HEK293 (cell line): ENCODE measurements around the gene PRKG1.

ENCODE experiments used
- CTCF ChIA-PET: fragments of 350-600 bp; formaldehyde crosslinking; extraction: SDS; loops from one replicate; lab custom pipeline; 2021; ENCODE audit warnings: antibody characterized with exemption; lab: Yijun Ruan, JAX
- POLR2A ChIA-PET: fragments of 300-600 bp; formaldehyde crosslinking; extraction: SDS; loops from one replicate; lab custom pipeline; 2020; ENCODE audit warnings: antibody characterized with exemption, inconsistent platforms; lab: Yijun Ruan, JAX
- H3K27ac ChIP-seq: fragments of 200-500 bp; sonication (Bioruptor generic); 2 replicates; pipeline ENCODE4 v1.5.1; 2014; ENCODE audit warnings: low read depth, low read length, control low read depth, inconsistent platforms; ENCODE audit errors: extremely low read depth
- H3K36me3 ChIP-seq, 2 experiments: fragments of 200-500 bp in 1 of 2; sonication (Bioruptor generic) in 1 of 2; 1 replicate in 1 of 2; 2 replicates in 1 of 2; pipeline ENCODE4 v1.5.1; 2014 to 2017; ENCODE audit warnings: inconsistent platforms in 2 of 2, low read length in 2 of 2; ENCODE audit not compliant: control insufficient read depth in 2 of 2, insufficient read depth in 1 of 2
- H3K4me1 ChIP-seq: fragments of 200-500 bp; sonication (Bioruptor generic); 2 replicates; pipeline ENCODE4 v1.5.1; 2014; ENCODE audit warnings: mild to moderate bottlenecking, low read length, inconsistent platforms; ENCODE audit not compliant: control insufficient read depth, insufficient read depth
- H3K4me3 ChIP-seq: 2 replicates; pipeline ENCODE4 v1.5.1; 2011; ENCODE audit warnings: low read depth, mild to moderate bottlenecking, control low read depth, low read length, moderate library complexity
- H3K9me3 ChIP-seq: fragments of 200-500 bp; sonication (Bioruptor generic); 2 replicates; pipeline ENCODE4 v1.5.1; 2014; ENCODE audit warnings: low read depth, low read length, inconsistent platforms; ENCODE audit not compliant: control insufficient read depth, insufficient read depth
- BCL11A ChIP-seq: fragments of 450-650 bp; formaldehyde crosslinking; IDR thresholded peaks from 2 replicates; pipeline ENCODE4 v1.5.1; 2016; ENCODE audit warnings: low read depth, missing biosample characterization, missing genetic modification characterization
- EGR2 ChIP-seq: fragments of 450-650 bp; formaldehyde crosslinking; IDR thresholded peaks from 2 replicates; pipeline ENCODE4 v1.5.1; 2016; ENCODE audit warnings: low read depth, missing biosample characterization, missing genetic modification characterization
- GLI4 ChIP-seq: fragments of 450-650 bp; formaldehyde crosslinking; IDR thresholded peaks from 2 replicates; pipeline ENCODE4 v1.5.1; 2016; ENCODE audit warnings: missing biosample characterization, missing genetic modification characterization
- GLIS1 ChIP-seq: fragments of 450-650 bp; formaldehyde crosslinking; IDR thresholded peaks from 2 replicates; pipeline ENCODE4 v1.5.1; 2016; ENCODE audit warnings: missing biosample characterization, missing genetic modification characterization
- HOXC10 ChIP-seq: sonication (generic); formaldehyde crosslinking; IDR thresholded peaks from 2 replicates; pipeline ENCODE4 v1.8.1; 2023; ENCODE audit warnings: mild to moderate bottlenecking, missing genetic modification reagents
- SETDB1 ChIP-seq: IDR thresholded peaks from one replicate; pipeline ENCODE4 v1.6.1; 2017; ENCODE audit warnings: mild to moderate bottlenecking, low read length, moderate library complexity, mixed read lengths; ENCODE audit not compliant: insufficient read length
- TCF7L2 ChIP-seq: IDR thresholded peaks from 2 replicates; pipeline ENCODE4 v1.6.1; 2011; ENCODE audit warnings: low read depth, mild to moderate bottlenecking, inconsistent platforms, low read length, moderate library complexity, borderline replicate concordance
- YY2 ChIP-seq: fragments of 450-650 bp; formaldehyde crosslinking; IDR thresholded peaks from 2 replicates; pipeline ENCODE4 v1.5.1; 2016; ENCODE audit warnings: missing biosample characterization, missing genetic modification characterization
- ZBTB17 ChIP-seq: fragments of 450-650 bp; formaldehyde crosslinking; IDR thresholded peaks from 2 replicates; pipeline ENCODE4 v1.5.1; 2016; ENCODE audit warnings: missing biosample characterization, missing genetic modification characterization
- ZBTB20 ChIP-seq: fragments of 450-650 bp; formaldehyde crosslinking; IDR thresholded peaks from 2 replicates; pipeline ENCODE4 v1.5.1; 2016; ENCODE audit warnings: missing biosample characterization, missing genetic modification characterization
- ZFP3 ChIP-seq: fragments of 450-650 bp; formaldehyde crosslinking; IDR thresholded peaks from 2 replicates; pipeline ENCODE4 v1.5.1; 2016; ENCODE audit warnings: low read depth, missing biosample characterization, missing genetic modification characterization
- ZIC2 ChIP-seq: fragments of 450-650 bp; formaldehyde crosslinking; IDR thresholded peaks from 2 replicates; pipeline ENCODE4 v1.5.1; 2016; ENCODE audit warnings: missing biosample characterization, missing genetic modification characterization
- ZNF138 ChIP-seq: fragments of 450-650 bp; formaldehyde crosslinking; IDR thresholded peaks from 2 replicates; pipeline ENCODE4 v1.5.1; 2016; ENCODE audit warnings: missing biosample characterization, missing genetic modification characterization, borderline replicate concordance
- ZNF140 ChIP-seq: fragments of 450-650 bp; formaldehyde crosslinking; IDR thresholded peaks from 2 replicates; pipeline ENCODE4 v1.5.1; 2016; ENCODE audit warnings: missing biosample characterization, missing genetic modification characterization
- ZNF184 ChIP-seq: fragments of 450-650 bp; IDR thresholded peaks from 2 replicates; pipeline ENCODE4 v1.5.1; 2018; ENCODE audit warnings: missing biosample characterization, mild to moderate bottlenecking, missing genetic modification characterization
- ZNF19 ChIP-seq: fragments of 450-650 bp; formaldehyde crosslinking; IDR thresholded peaks from 2 replicates; pipeline ENCODE4; 2016; ENCODE audit warnings: missing biosample characterization, missing genetic modification characterization, low read depth
- ZNF311 ChIP-seq: fragments of 450-650 bp; formaldehyde crosslinking; IDR thresholded peaks from 2 replicates; pipeline ENCODE4 v1.5.1; 2017; ENCODE audit warnings: missing biosample characterization, missing genetic modification characterization, borderline replicate concordance
- ZNF350 ChIP-seq: fragments of 450-650 bp; formaldehyde crosslinking; IDR thresholded peaks from 2 replicates; pipeline ENCODE4 v1.5.0; 2017; ENCODE audit warnings: missing biosample characterization, mild to moderate bottlenecking, missing genetic modification characterization
- ZNF416 ChIP-seq: fragments of 450-650 bp; formaldehyde crosslinking; IDR thresholded peaks from 2 replicates; pipeline ENCODE4 v1.5.1; 2016; ENCODE audit warnings: missing biosample characterization, missing genetic modification characterization
- ZNF529 ChIP-seq: fragments of 450-650 bp; formaldehyde crosslinking; IDR thresholded peaks from 2 replicates; pipeline ENCODE4 v1.5.1; 2017; ENCODE audit warnings: missing genetic modification characterization, missing biosample characterization; ENCODE audit not compliant: insufficient replicate concordance
- ZNF621 ChIP-seq: fragments of 450-650 bp; formaldehyde crosslinking; IDR thresholded peaks from 2 replicates; pipeline ENCODE4 v1.5.1; 2017; ENCODE audit warnings: missing biosample characterization, missing genetic modification characterization
- ZNF626 ChIP-seq: fragments of 450-650 bp; sonication (Bioruptor Pico); formaldehyde crosslinking; IDR thresholded peaks from 2 replicates; pipeline ENCODE4 v1.5.1; 2018; ENCODE audit warnings: missing biosample characterization, missing genetic modification characterization, inconsistent platforms
- ZNF776 ChIP-seq: fragments of 450-650 bp; formaldehyde crosslinking; IDR thresholded peaks from 2 replicates; pipeline ENCODE4 v1.5.0; 2017; ENCODE audit warnings: missing biosample characterization, missing genetic modification characterization, borderline replicate concordance
- ZNF777 ChIP-seq: fragments of 450-650 bp; formaldehyde crosslinking; IDR thresholded peaks from 2 replicates; pipeline ENCODE4 v1.5.1; 2017; ENCODE audit warnings: missing biosample characterization, missing genetic modification characterization, borderline replicate concordance
- ZNF785 ChIP-seq: fragments of 450-650 bp; formaldehyde crosslinking; IDR thresholded peaks from 2 replicates; pipeline ENCODE4 v1.5.1; 2016; ENCODE audit warnings: missing biosample characterization, missing genetic modification characterization
- ZNF843 ChIP-seq: fragments of 450-650 bp; formaldehyde crosslinking; IDR thresholded peaks from 2 replicates; pipeline ENCODE4 v1.5.1; 2016; ENCODE audit warnings: missing biosample characterization, missing genetic modification characterization
- TF ChIP-seq, protein P1 (sequence below): fragments of 450-650 bp; formaldehyde crosslinking; IDR thresholded peaks from 2 replicates; pipeline ENCODE4 v1.5.1; 2016; ENCODE audit warnings: missing biosample characterization, missing genetic modification characterization
- TF ChIP-seq, protein P2 (sequence below): fragments of 450-650 bp; formaldehyde crosslinking; IDR thresholded peaks from 2 replicates; pipeline ENCODE4 v1.5.1; 2016; ENCODE audit warnings: missing biosample characterization, missing genetic modification characterization
- TF ChIP-seq, protein P3 (sequence below): fragments of 450-650 bp; IDR thresholded peaks from 2 replicates; pipeline ENCODE4 v1.5.1; 2018; ENCODE audit warnings: missing biosample characterization, missing genetic modification characterization
- TF ChIP-seq, protein P4 (sequence below): fragments of 450-650 bp; formaldehyde crosslinking; IDR thresholded peaks from 2 replicates; pipeline ENCODE4 v1.5.1; 2016; ENCODE audit warnings: missing biosample characterization, missing genetic modification characterization, borderline replicate concordance
- TF ChIP-seq, protein P5 (sequence below): fragments of 450-650 bp; formaldehyde crosslinking; IDR thresholded peaks from 2 replicates; pipeline ENCODE4 v1.5.1; 2016; ENCODE audit warnings: missing biosample characterization, missing genetic modification characterization

The PRKG1 gene

DNA sequence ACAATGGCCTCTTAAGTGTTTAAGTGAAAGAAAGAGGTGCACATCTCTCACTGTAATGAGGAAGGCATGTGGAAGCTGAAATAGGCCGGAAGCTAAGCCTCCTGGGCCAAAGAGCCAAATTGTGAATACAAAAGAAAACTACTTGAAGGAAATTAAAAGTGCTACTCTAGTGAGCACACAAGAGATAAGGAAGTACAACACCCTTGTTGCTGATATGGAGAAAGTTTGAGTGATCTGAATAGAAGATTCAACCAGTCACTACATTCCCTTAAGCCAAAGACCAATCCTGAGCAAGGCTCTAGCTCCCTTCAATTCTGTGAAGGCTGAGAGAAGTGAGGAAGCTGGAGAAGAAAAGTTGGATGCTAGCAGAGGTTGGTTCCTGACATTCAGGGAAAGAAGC, 1248.0 kb downstream of the PRKG1 start (continued):
- TF ChIP-seq ZFP3 (tag by site-specific recombination) (no peak), ZNF529 (tag by site-specific recombination) (no peak), YY2 (tag by site-specific recombination) (no peak)
- TF ChIP-seq, protein P1, sequence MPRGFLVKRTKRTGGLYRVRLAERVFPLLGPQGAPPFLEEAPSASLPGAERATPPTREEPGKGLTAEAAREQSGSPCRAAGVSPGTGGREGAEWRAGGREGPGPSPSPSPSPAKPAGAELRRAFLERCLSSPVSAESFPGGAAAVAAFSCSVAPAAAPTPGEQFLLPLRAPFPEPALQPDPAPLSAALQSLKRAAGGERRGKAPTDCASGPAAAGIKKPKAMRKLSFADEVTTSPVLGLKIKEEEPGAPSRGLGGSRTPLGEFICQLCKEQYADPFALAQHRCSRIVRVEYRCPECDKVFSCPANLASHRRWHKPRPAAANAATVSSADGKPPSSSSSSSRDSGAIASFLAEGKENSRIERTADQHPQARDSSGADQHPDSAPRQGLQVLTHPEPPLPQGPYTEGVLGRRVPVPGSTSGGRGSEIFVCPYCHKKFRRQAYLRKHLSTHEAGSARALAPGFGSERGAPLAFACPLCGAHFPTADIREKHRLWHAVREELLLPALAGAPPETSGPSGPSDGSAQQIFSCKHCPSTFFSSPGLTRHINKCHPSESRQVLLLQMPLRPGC (tag by site-specific recombination), result no peak

DNA sequence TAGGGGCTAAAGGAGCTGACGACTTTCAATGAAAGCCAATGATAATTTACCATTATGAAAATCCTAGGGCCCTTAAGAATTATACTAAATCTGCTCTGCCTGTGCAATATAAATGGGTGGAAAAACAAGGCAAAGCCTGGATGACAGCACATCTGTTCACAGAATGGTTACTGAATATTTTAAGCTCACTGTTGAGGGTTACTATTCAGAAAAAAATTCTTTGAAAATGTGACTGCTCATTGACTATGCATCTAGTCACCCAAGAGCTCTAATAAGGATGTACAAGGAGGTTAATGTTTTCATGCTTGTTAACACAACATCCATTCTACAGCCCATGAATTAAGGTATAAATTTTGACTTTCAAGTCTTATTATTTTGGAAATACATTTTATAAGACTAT, 1248.6 kb downstream of the PRKG1 start:
- Histone ChIP-seq H3K4me3 (no peak overlapping the region), H3K36me3 (no peaks in the 10 kb centered on the region), H3K27ac (no peak overlapping the region), H3K4me1 (no peaks in the 10 kb centered on the region), H3K9me3 (no peaks in the 10 kb centered on the region)
- POLR2A ChIA-PET, result no interaction called here
- no peak for TF ChIP-seq ZNF19 (tag by site-specific recombination)
- TF ChIP-seq, protein P2, sequence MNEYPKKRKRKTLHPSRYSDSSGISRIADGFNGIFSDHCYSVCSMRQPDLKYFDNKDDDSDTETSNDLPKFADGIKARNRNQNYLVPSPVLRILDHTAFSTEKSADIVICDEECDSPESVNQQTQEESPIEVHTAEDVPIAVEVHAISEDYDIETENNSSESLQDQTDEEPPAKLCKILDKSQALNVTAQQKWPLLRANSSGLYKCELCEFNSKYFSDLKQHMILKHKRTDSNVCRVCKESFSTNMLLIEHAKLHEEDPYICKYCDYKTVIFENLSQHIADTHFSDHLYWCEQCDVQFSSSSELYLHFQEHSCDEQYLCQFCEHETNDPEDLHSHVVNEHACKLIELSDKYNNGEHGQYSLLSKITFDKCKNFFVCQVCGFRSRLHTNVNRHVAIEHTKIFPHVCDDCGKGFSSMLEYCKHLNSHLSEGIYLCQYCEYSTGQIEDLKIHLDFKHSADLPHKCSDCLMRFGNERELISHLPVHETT, result no peak
- no peak for TF ChIP-seq ZNF184 (tag by site-specific recombination)
- TF ChIP-seq ZNF776 (tag by site-specific recombination), result no peak
- TF ChIP-seq GLIS1, result no peak
- no peak for TF ChIP-seq ZNF626 (tag by site-specific recombination)
- no peak for TF ChIP-seq ZIC2 (tag by site-specific recombination)
- no peak for TF ChIP-seq ZNF843 (tag by site-specific recombination)
- TF ChIP-seq GLI4 (tag by site-specific recombination), result no peak
- no peak for TF ChIP-seq ZNF777 (tag by site-specific recombination)
- TF ChIP-seq, protein P3, sequence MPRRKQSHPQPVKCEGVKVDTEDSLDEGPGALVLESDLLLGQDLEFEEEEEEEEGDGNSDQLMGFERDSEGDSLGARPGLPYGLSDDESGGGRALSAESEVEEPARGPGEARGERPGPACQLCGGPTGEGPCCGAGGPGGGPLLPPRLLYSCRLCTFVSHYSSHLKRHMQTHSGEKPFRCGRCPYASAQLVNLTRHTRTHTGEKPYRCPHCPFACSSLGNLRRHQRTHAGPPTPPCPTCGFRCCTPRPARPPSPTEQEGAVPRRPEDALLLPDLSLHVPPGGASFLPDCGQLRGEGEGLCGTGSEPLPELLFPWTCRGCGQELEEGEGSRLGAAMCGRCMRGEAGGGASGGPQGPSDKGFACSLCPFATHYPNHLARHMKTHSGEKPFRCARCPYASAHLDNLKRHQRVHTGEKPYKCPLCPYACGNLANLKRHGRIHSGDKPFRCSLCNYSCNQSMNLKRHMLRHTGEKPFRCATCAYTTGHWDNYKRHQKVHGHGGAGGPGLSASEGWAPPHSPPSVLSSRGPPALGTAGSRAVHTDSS (tag by site-specific recombination), result no peak
- no peak for TF ChIP-seq BCL11A (tag by site-specific recombination)
- TF ChIP-seq HOXC10 (CRISPR knock-in tag), result no peak
- TF ChIP-seq EGR2 (tag by site-specific recombination), result no peak
- TF ChIP-seq ZNF621, result no peak
- no peak for TF ChIP-seq ZBTB17 (tag by site-specific recombination)
- no peak for TF ChIP-seq ZNF138
- CTCF ChIA-PET, result interaction anchor here (0.8 to 0.9 kb wide), 2 partner anchors 9 to 13 kb away, joined by 3 to 4 read pairs; partner anchors contain the start of gene DKK1

DNA sequence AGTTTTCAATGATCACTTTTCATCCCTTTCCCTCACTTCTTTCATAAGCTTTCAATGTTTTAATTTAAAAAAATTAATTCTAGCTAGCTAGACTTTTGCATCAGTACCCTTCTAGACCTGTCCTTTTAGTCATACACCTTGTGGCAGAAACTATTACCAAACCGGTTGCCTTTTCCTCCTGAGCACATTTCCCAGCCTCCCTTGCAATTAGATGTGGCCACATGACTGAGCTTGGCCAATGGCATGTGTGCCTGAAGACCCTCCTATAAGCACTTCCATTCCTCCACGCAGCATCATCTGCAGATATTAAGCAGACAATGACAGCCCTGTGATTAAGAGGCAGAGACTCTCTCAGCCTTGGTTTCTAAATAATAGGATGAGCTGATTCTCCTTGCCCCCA, 1252.1 kb downstream of the PRKG1 start:
- Histone ChIP-seq H3K4me1 (no peaks in the 10 kb centered on the region), H3K4me3 (no peak overlapping the region), H3K27ac (no peak overlapping the region), H3K9me3 (no peaks in the 10 kb centered on the region), H3K36me3 (no peaks in the 10 kb centered on the region)
- CTCF ChIA-PET, result interaction anchor here (0.6 to 1.6 kb wide), 5 partner anchors 11 to 97 kb away, joined by 3 to 5 read pairs (median 4); partner anchors contain the start of gene DKK1
- POLR2A ChIA-PET, result no interaction called here
- TF ChIP-seq ZNF843 (tag by site-specific recombination) (no peak), ZNF311 (tag by site-specific recombination) (no peak), ZNF350 (tag by site-specific recombination) (no peak), SETDB1 (no peak), ZBTB20 (no peak), ZNF140 (tag by site-specific recombination) (no peak), ZNF785 (no peak), ZNF416 (tag by site-specific recombination) (no peak), TCF7L2 (no peak)
- TF ChIP-seq, protein P4, sequence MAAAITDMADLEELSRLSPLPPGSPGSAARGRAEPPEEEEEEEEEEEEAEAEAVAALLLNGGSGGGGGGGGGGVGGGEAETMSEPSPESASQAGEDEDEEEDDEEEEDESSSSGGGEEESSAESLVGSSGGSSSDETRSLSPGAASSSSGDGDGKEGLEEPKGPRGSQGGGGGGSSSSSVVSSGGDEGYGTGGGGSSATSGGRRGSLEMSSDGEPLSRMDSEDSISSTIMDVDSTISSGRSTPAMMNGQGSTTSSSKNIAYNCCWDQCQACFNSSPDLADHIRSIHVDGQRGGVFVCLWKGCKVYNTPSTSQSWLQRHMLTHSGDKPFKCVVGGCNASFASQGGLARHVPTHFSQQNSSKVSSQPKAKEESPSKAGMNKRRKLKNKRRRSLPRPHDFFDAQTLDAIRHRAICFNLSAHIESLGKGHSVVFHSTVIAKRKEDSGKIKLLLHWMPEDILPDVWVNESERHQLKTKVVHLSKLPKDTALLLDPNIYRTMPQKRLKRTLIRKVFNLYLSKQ (tag by site-specific recombination), result no peak
- TF ChIP-seq, protein P5, sequence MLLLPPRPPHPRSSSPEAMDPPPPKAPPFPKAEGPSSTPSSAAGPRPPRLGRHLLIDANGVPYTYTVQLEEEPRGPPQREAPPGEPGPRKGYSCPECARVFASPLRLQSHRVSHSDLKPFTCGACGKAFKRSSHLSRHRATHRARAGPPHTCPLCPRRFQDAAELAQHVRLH (tag by site-specific recombination), result no peak
